ENCODE data around the gene IL1RAPL1. TPM values are rescaled to one million over a fixed set of nuclear protein-coding genes. Genes with fewer than 3 reads are reported as not detected.

The IL1RAPL1 gene
- polyA plus RNA-seq, 1 of the 3 experiments (the other 2 are of a cell fraction): 2.8 TPM

DNA sequence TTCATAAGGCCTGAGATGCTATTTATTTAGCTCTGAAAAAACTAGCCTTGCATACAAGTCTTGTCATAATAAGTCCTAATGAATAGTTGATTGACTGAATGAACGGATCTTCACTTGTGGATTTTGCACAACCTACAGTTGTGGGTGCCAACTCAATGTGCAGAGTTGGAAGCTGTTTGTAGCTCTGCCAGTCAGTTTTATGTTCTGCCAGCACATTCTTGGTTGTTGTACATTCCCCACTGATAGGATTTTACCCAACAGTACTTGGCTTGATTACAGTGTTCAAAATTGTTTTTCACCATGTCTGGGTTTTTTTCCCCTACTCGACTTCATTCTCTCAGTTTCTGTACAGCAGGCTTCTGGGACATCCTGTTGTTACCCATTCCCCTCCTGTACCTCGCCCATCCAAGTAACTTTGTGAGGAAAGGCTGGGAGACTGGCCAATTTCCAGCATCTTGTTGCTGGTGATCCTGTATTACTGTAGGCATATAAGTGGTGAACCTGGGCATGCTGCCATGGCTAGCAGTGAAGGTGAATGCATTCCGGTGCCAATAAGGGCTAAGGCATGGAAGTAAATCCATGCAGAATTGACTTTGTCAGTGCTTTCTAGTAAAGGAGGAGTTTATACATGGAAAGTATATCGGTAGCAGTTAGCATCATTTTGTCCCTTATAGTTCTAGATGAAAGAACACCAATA, 22.8 kb downstream of the IL1RAPL1 start:
- Histone ChIP-seq H3K27ac (ENCODE audit: low read depth in 2 of 2, low read length in 1 of 2) (no peak overlapping the region), H3K79me2 (ENCODE audit: insufficient read depth) (no peaks in the 10 kb centered on the region), H3K4me3 (ENCODE audit: low read depth in 2 of 2, low read length in 1 of 2) (no peak overlapping the region), H3K36me3 (replicated peaks in 1 of 2; ENCODE audit: control insufficient read depth in 1 of 2, insufficient read depth in 2 of 2, low read length in 1 of 2) (no peaks in the 10 kb centered on the region), H3F3A (replicated peaks; ENCODE audit: insufficient read depth) (no peaks in the 10 kb centered on the region), H3K9me3 (no peaks in the 10 kb centered on the region), H3K4me1 (ENCODE audit: control insufficient read depth in 1 of 2, insufficient read depth in 2 of 2, low read depth in 1 of 2, low read length in 1 of 2) (no peaks in the 10 kb centered on the region), H3K27me3 (ENCODE audit: insufficient read depth) (no peaks in the 10 kb centered on the region; the same call in 1 of the 2 replicates), H3K4me2 (no peak overlapping the region), H3K9me2 (no peaks in the 10 kb centered on the region), H3K9ac (no peak overlapping the region), H2AFZ (ENCODE audit: low read depth) (no peak overlapping the region), H4K20me1 (ENCODE audit: insufficient read depth) (no peaks in the 10 kb centered on the region)
- 17% methylated on average over 5 of the region's 5 CpGs for WGBS (ENCODE audit: low lambda C conversion rate)
- CTCF ChIA-PET: no interaction called here
- TF ChIP-seq EP300 (IDR thresholded peaks at IDR 0.05; ENCODE audit: borderline replicate concordance in 1 of 2, low read depth in 1 of 2, low read length in 1 of 2) (no peak), TAF1 (IDR thresholded peaks at IDR 0.05; ENCODE audit: borderline replicate concordance, low read depth, low read length) (no peak), MXI1 (IDR thresholded peaks at IDR 0.05; ENCODE audit: low read depth, low read length) (no peak), TEAD4 (IDR thresholded peaks at IDR 0.05; ENCODE audit: borderline replicate concordance, insufficient read depth) (no peak), TCF12 (IDR thresholded peaks at IDR 0.05) (no peak), NFIC (IDR thresholded peaks at IDR 0.05; ENCODE audit: borderline replicate concordance) (no peak), YY1 (IDR thresholded peaks at IDR 0.05; ENCODE audit: low read depth) (no peak), RFX5 (IDR thresholded peaks at IDR 0.05; ENCODE audit: low read length) (no peak), ELF1 (IDR thresholded peaks at IDR 0.05) (no peak)
- TF ChIP-seq, protein P1, sequence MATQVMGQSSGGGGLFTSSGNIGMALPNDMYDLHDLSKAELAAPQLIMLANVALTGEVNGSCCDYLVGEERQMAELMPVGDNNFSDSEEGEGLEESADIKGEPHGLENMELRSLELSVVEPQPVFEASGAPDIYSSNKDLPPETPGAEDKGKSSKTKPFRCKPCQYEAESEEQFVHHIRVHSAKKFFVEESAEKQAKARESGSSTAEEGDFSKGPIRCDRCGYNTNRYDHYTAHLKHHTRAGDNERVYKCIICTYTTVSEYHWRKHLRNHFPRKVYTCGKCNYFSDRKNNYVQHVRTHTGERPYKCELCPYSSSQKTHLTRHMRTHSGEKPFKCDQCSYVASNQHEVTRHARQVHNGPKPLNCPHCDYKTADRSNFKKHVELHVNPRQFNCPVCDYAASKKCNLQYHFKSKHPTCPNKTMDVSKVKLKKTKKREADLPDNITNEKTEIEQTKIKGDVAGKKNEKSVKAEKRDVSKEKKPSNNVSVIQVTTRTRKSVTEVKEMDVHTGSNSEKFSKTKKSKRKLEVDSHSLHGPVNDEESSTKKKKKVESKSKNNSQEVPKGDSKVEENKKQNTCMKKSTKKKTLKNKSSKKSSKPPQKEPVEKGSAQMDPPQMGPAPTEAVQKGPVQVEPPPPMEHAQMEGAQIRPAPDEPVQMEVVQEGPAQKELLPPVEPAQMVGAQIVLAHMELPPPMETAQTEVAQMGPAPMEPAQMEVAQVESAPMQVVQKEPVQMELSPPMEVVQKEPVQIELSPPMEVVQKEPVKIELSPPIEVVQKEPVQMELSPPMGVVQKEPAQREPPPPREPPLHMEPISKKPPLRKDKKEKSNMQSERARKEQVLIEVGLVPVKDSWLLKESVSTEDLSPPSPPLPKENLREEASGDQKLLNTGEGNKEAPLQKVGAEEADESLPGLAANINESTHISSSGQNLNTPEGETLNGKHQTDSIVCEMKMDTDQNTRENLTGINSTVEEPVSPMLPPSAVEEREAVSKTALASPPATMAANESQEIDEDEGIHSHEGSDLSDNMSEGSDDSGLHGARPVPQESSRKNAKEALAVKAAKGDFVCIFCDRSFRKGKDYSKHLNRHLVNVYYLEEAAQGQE (IDR thresholded peaks at IDR 0.05; ENCODE audit: low read depth, low read length): no peak
- TF ChIP-seq, protein P2, sequence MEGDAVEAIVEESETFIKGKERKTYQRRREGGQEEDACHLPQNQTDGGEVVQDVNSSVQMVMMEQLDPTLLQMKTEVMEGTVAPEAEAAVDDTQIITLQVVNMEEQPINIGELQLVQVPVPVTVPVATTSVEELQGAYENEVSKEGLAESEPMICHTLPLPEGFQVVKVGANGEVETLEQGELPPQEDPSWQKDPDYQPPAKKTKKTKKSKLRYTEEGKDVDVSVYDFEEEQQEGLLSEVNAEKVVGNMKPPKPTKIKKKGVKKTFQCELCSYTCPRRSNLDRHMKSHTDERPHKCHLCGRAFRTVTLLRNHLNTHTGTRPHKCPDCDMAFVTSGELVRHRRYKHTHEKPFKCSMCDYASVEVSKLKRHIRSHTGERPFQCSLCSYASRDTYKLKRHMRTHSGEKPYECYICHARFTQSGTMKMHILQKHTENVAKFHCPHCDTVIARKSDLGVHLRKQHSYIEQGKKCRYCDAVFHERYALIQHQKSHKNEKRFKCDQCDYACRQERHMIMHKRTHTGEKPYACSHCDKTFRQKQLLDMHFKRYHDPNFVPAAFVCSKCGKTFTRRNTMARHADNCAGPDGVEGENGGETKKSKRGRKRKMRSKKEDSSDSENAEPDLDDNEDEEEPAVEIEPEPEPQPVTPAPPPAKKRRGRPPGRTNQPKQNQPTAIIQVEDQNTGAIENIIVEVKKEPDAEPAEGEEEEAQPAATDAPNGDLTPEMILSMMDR (IDR thresholded peaks at IDR 0.05): no peak
- POLR2A ChIA-PET: no interaction called here
- no peak for DNase-seq

DNA sequence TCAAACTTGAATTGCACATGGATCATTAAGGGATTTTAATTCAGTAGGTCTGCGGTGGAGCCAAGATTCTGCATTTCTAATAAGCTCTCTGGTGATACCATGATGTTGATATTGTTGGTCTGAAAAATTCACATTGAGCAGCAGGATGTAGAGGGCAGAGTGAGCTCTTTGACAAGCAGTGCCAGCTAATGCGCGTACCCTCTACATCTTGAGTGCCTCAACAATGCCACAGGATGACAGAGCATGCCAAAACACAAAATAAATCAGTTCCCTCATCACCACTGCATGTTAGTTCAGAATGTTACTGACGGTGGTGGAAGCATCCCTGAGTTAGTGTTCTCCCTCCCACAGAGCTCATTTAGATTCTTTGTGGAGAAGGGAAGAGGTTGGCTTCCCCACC, 23.5 kb downstream of the IL1RAPL1 start:
- Histone ChIP-seq H3K4me1 (ENCODE audit: control insufficient read depth in 1 of 2, insufficient read depth in 2 of 2, low read depth in 1 of 2, low read length in 1 of 2) (no peaks in the 10 kb centered on the region), H2AFZ (ENCODE audit: low read depth) (no peak overlapping the region), H3K36me3 (replicated peaks in 1 of 2; ENCODE audit: control insufficient read depth in 1 of 2, insufficient read depth in 2 of 2, low read length in 1 of 2) (no peaks in the 10 kb centered on the region), H3K9me2 (no peaks in the 10 kb centered on the region), H3K79me2 (ENCODE audit: insufficient read depth) (no peaks in the 10 kb centered on the region), H3K9ac (no peak overlapping the region), H4K20me1 (ENCODE audit: insufficient read depth) (no peaks in the 10 kb centered on the region), H3K27ac (ENCODE audit: low read depth in 2 of 2, low read length in 1 of 2) (no peak overlapping the region), H3K4me2 (no peak overlapping the region), H3K9me3 (no peaks in the 10 kb centered on the region), H3F3A (replicated peaks; ENCODE audit: insufficient read depth) (no peaks in the 10 kb centered on the region), H3K4me3 (ENCODE audit: low read depth in 2 of 2, low read length in 1 of 2) (no peak overlapping the region), H3K27me3 (ENCODE audit: insufficient read depth) (no peaks in the 10 kb centered on the region; the same call in 1 of the 2 replicates)
- 28% methylated on average over 4 of the region's 4 CpGs for WGBS (ENCODE audit: low lambda C conversion rate)
- POLR2A ChIA-PET: no interaction called here
- CTCF ChIA-PET: no interaction called here
- DNase-seq: no peak
- no peak for TF ChIP-seq FOXM1 (IDR thresholded peaks at IDR 0.05; ENCODE audit: low read depth)
- no peak for TF ChIP-seq TAF1 (IDR thresholded peaks at IDR 0.05; ENCODE audit: borderline replicate concordance, low read depth, low read length)
- TF ChIP-seq, protein P3, sequence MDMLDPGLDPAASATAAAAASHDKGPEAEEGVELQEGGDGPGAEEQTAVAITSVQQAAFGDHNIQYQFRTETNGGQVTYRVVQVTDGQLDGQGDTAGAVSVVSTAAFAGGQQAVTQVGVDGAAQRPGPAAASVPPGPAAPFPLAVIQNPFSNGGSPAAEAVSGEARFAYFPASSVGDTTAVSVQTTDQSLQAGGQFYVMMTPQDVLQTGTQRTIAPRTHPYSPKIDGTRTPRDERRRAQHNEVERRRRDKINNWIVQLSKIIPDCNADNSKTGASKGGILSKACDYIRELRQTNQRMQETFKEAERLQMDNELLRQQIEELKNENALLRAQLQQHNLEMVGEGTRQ (IDR thresholded peaks at IDR 0.05; ENCODE audit: borderline replicate concordance, low read depth, low read length): no peak
- no peak for TF ChIP-seq EP300 (IDR thresholded peaks at IDR 0.05; ENCODE audit: borderline replicate concordance in 1 of 2, low read depth in 1 of 2, low read length in 1 of 2)
- TF ChIP-seq RFX5 (IDR thresholded peaks at IDR 0.05; ENCODE audit: low read length): no peak
- TF ChIP-seq MXI1 (IDR thresholded peaks at IDR 0.05; ENCODE audit: low read depth, low read length): no peak
- no peak for TF ChIP-seq SIN3A (IDR thresholded peaks at IDR 0.05; ENCODE audit: borderline replicate concordance, low read depth, low read length)
- TF ChIP-seq, protein P4, sequence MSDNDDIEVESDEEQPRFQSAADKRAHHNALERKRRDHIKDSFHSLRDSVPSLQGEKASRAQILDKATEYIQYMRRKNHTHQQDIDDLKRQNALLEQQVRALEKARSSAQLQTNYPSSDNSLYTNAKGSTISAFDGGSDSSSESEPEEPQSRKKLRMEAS (IDR thresholded peaks at IDR 0.05; ENCODE audit: low read depth): no peak
- TF ChIP-seq EZH2phosphoT487 (IDR thresholded peaks at IDR 0.05; ENCODE audit: borderline replicate concordance, low read depth): no peak
- TF ChIP-seq, protein P5, sequence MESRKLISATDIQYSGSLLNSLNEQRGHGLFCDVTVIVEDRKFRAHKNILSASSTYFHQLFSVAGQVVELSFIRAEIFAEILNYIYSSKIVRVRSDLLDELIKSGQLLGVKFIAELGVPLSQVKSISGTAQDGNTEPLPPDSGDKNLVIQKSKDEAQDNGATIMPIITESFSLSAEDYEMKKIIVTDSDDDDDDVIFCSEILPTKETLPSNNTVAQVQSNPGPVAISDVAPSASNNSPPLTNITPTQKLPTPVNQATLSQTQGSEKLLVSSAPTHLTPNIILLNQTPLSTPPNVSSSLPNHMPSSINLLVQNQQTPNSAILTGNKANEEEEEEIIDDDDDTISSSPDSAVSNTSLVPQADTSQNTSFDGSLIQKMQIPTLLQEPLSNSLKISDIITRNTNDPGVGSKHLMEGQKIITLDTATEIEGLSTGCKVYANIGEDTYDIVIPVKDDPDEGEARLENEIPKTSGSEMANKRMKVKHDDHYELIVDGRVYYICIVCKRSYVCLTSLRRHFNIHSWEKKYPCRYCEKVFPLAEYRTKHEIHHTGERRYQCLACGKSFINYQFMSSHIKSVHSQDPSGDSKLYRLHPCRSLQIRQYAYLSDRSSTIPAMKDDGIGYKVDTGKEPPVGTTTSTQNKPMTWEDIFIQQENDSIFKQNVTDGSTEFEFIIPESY (IDR thresholded peaks at IDR 0.05; ENCODE audit: borderline replicate concordance, low read depth): no peak
- TF ChIP-seq RCOR1 (IDR thresholded peaks at IDR 0.05; ENCODE audit: low read length): no peak

Data from SK-N-SH (cell line).